ENCODE data around the gene SOX8. TPM values are rescaled to one million over a fixed set of nuclear protein-coding genes. Genes with fewer than 3 reads are reported as not detected.

Gene SOX8
- polyA plus RNA-seq, 1 experiment, result 0.04 TPM

- no peak for TF ChIP-seq CTCF (IDR thresholded peaks at IDR 0.05; ENCODE audit: insufficient read depth, low read depth, low read length)
- DNase-seq (ENCODE audit: low read depth), result no peak
- POLR2A ChIA-PET, result no interaction called here
Measured at GRCh38 chr16:1027501-1027815, 45.9 kb downstream of the SOX8 start.

GRCh38 chr16:1028056-1028455, 46.5 kb downstream of the SOX8 start:
- CTCF ChIA-PET, result no interaction called here

More at GRCh38 chr16:1027501-1027815, 45.9 kb downstream of the SOX8 start:
- Histone ChIP-seq H3K27me3 (ENCODE audit: control insufficient read depth, insufficient read depth, low read length) (0 out of 2 replicates have a peak, but pooled peaks cover 2% of the 10 kb centered on the region), H3K4me3 (ENCODE audit: low read depth, low read length) (no peak overlapping the region), H3K36me3 (ENCODE audit: control insufficient read depth, insufficient read depth, low read length) (no peaks in the 10 kb centered on the region)
- CTCF ChIA-PET, result no interaction called here

GRCh38 chr16:1028524-1029258, 47.1 kb downstream of the SOX8 start:
- Histone ChIP-seq H3K4me3 (ENCODE audit: low read depth, low read length) (no peak overlapping the region), H3K27me3 (ENCODE audit: control insufficient read depth, insufficient read depth, low read length) (0 out of 2 replicates have a peak, but pooled peaks cover 2% of the 10 kb centered on the region), H3K36me3 (ENCODE audit: control insufficient read depth, insufficient read depth, low read length) (no peaks in the 10 kb centered on the region)
- ChIA-PET CTCF (no interaction called here), POLR2A (no interaction called here)
- TF ChIP-seq CTCF (IDR thresholded peaks at IDR 0.05; ENCODE audit: insufficient read depth, low read depth, low read length), result no peak
- no peak for DNase-seq (ENCODE audit: low read depth)

More at GRCh38 chr16:1028056-1028455, 46.5 kb downstream of the SOX8 start:
- TF ChIP-seq CTCF (IDR thresholded peaks at IDR 0.05; ENCODE audit: insufficient read depth, low read depth, low read length), result no peak
- Histone ChIP-seq H3K36me3 (ENCODE audit: control insufficient read depth, insufficient read depth, low read length) (no peaks in the 10 kb centered on the region), H3K27me3 (ENCODE audit: control insufficient read depth, insufficient read depth, low read length) (0 out of 2 replicates have a peak, but pooled peaks cover 2% of the 10 kb centered on the region), H3K4me3 (ENCODE audit: low read depth, low read length) (no peak overlapping the region)
- DNase-seq (ENCODE audit: low read depth), result no peak
- POLR2A ChIA-PET, result no interaction called here

- Histone ChIP-seq H3K36me3 (ENCODE audit: control insufficient read depth, insufficient read depth, low read length) (no peaks in the 10 kb centered on the region), H3K27me3 (ENCODE audit: control insufficient read depth, insufficient read depth, low read length) (0 out of 2 replicates have a peak, but pooled peaks cover 2% of the 10 kb centered on the region), H3K4me3 (ENCODE audit: low read depth, low read length) (no peak overlapping the region)
- POLR2A ChIA-PET, result no interaction called here
- no peak for TF ChIP-seq CTCF (IDR thresholded peaks at IDR 0.05; ENCODE audit: insufficient read depth, low read depth, low read length)
- DNase-seq (ENCODE audit: low read depth), result no peak
- CTCF ChIA-PET, result no interaction called here
Measured at GRCh38 chr16:1029259-1029545, 47.6 kb downstream of the SOX8 start.

GRCh38 chr16:1030473-1030901, 48.9 kb downstream of the SOX8 start:
- Histone ChIP-seq H3K4me3 (ENCODE audit: low read depth, low read length) (no peak overlapping the region), H3K36me3 (ENCODE audit: control insufficient read depth, insufficient read depth, low read length) (no peaks in the 10 kb centered on the region), H3K27me3 (ENCODE audit: control insufficient read depth, insufficient read depth, low read length) (0 out of 2 replicates have a peak, but pooled peaks cover 2% of the 10 kb centered on the region)
- POLR2A ChIA-PET, result no interaction called here
- TF ChIP-seq CTCF (IDR thresholded peaks at IDR 0.05; ENCODE audit: insufficient read depth, low read depth, low read length), result no peak
- CTCF ChIA-PET, result interaction anchor here (0.6 kb wide), 1 partner anchor 27 kb away, joined by 3 read pairs; no protein-coding TSS in a partner anchor
- DNase-seq (ENCODE audit: low read depth), result no peak
